ENCODE data around the gene TBX20.
"Not testable (repeated sequence)": the region's sequence is repeated elsewhere in the genome, so short reads cannot be mapped to it uniquely, and the experiment has no call there.

The TBX20 gene

GRCh38 chr7:35161059-35161740 lies 92.7 kb downstream of the TBX20 start:
- DNase-seq (ENCODE audit: low spot score); in situ Hi-C loops (cut with MboI; ENCODE audit: low sequenced_read_pairs, unreplicated experiment): not testable (repeated sequence)
